IPS DF 6.9 (cell line): Measurements from ENCODE around the gene ZNF705A.
"Not testable (repeated sequence)": the region's sequence is repeated elsewhere in the genome, so short reads cannot be mapped to it uniquely, and the experiment has no call there.

Experiments
- DNase-seq: peaks from one replicate; pipeline ENCODE4 v3.0.0-alpha.2; 2013; ENCODE audit warnings: low read depth, low spot score
- H3K27ac ChIP-seq: one replicate; pipeline ENCODE4 v1.5.1; 2013; ENCODE audit warnings: low read length, control low read depth
- H3K27me3 ChIP-seq: 2 replicates; pipeline ENCODE4 v1.6.1; 2013; ENCODE audit warnings: mild to moderate bottlenecking, low read length; ENCODE audit not compliant: control insufficient read depth, insufficient read depth
- H3K36me3 ChIP-seq: 2 replicates; pipeline ENCODE4 v1.6.1; 2013; ENCODE audit warnings: low read length; ENCODE audit not compliant: control insufficient read depth, insufficient read depth
- H3K4me1 ChIP-seq: 2 replicates; pipeline ENCODE4 v1.6.1; 2013; ENCODE audit warnings: low read length; ENCODE audit not compliant: control insufficient read depth, insufficient read depth
- H3K4me3 ChIP-seq: 2 replicates; pipeline ENCODE4 v1.5.1; 2013; ENCODE audit warnings: mild to moderate bottlenecking, low read length
- H3K9me3 ChIP-seq: 2 replicates; pipeline ENCODE4 v1.6.1; 2013; ENCODE audit warnings: low read length, inconsistent platforms; ENCODE audit not compliant: control insufficient read depth, insufficient read depth
- WGBS: extraction: QIAGEN DNeasy Blood & Tissue Kit; methylation state at CpG from one replicate; pipeline ENCODE4 v1.1.7; 2013; ENCODE audit warnings: mixed read lengths, missing lambda C conversion rate; ENCODE audit not compliant: insufficient read length, insufficient coverage; 5-methylcytosine and 5-hydroxymethylcytosine counted together

Gene ZNF705A

GRCh38 chr12:8156845-8157244 lies at the start of gene ZNF705A:
Gene ZNF705A, plus strand, starts transcription at chr12:8157015. Its CDS starts 15,611 bp downstream, at chr12:8172626.
- no peak for DNase-seq
- Histone ChIP-seq H3K9me3 (no peaks in the 10 kb centered on the region), H3K36me3 (no peaks in the 10 kb centered on the region), H3K4me1 (no peaks in the 10 kb centered on the region), H3K27me3 (no peaks in the 10 kb centered on the region), H3K27ac (no peak within 1 kb of the TSS), H3K4me3 (no peak within 1 kb of the TSS)
- no CpG with 5 or more reads among the region's 3 CpGs for WGBS

DNA sequence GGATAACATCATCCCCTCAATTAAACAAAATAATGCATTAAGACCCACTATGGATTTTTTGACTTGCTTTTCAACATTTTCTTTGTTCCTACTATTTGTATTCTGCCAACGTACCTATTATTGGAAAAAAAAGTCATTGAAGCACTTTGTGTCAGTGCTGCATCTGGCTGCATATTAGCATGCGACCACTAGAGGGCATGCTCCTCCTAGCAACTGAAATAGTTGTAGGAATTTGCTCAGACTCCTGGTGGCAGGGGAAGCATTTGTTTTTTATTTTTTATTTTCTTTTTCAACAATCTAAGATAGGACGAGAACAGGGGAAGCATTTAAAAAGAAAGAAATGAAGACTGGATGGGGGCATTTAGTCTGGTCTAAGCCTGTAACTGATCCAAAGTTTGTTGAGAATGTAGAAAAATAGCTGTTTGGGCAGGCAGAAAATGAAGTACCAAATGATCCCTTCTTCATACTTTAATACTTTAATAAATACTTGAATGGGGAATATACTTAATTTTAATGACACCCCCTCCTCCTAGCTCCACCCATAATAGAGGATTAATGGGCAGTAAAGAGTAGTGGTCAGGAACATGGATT lies 47.9 kb upstream of the ZNF705A start:
- Histone ChIP-seq H3K4me1 (no peaks in the 10 kb centered on the region), H3K27ac (no peak overlapping the region), H3K9me3 (no peaks in the 10 kb centered on the region), H3K4me3 (no peak overlapping the region), H3K36me3 (no peaks in the 10 kb centered on the region), H3K27me3 (no peaks in the 10 kb centered on the region)
- WGBS: no CpG with 5 or more reads among the region's 3 CpGs
- peak; percentile 58 for DNase-seq

DNA sequence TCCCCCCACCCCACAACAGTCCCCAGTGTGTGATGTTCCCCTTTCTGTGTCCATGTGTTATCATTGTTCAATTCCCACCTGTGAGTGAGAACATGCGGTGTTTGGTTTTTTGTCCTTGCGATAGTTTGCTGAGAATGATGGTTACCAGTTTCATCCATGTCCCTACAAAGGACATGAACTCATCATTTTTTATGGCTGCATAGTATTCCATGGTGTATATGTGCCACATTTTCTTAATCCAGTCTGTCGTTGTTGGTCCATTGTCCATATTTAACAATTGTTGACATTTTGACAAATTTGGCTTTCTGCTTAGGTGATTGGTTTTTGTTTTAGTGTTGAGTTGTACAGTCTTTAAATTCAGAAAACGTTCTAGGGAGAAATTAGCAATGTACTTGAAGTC lies 43.7 kb upstream of the ZNF705A start:
- not testable (repeated sequence) for DNase-seq
- WGBS: no CpG with 5 or more reads among the region's 4 CpGs

GRCh38 chr12:8120072-8120713 lies 36.6 kb upstream of the ZNF705A start:
- DNase-seq: no peak
- no CpG with 5 or more reads among the region's 4 CpGs for WGBS
- Histone ChIP-seq H3K27me3 (no peaks in the 10 kb centered on the region), H3K9me3 (no peaks in the 10 kb centered on the region), H3K4me1 (no peaks in the 10 kb centered on the region), H3K27ac (no peak overlapping the region), H3K4me3 (no peak overlapping the region), H3K36me3 (no peaks in the 10 kb centered on the region)

More for the DNA sequence above, 43.7 kb upstream of the ZNF705A start:
- H3K9me3 ChIP-seq, H3K4me3 ChIP-seq, H3K27me3 ChIP-seq, H3K27ac ChIP-seq, H3K36me3 ChIP-seq, H3K4me1 ChIP-seq: not testable (repeated sequence)

DNA sequence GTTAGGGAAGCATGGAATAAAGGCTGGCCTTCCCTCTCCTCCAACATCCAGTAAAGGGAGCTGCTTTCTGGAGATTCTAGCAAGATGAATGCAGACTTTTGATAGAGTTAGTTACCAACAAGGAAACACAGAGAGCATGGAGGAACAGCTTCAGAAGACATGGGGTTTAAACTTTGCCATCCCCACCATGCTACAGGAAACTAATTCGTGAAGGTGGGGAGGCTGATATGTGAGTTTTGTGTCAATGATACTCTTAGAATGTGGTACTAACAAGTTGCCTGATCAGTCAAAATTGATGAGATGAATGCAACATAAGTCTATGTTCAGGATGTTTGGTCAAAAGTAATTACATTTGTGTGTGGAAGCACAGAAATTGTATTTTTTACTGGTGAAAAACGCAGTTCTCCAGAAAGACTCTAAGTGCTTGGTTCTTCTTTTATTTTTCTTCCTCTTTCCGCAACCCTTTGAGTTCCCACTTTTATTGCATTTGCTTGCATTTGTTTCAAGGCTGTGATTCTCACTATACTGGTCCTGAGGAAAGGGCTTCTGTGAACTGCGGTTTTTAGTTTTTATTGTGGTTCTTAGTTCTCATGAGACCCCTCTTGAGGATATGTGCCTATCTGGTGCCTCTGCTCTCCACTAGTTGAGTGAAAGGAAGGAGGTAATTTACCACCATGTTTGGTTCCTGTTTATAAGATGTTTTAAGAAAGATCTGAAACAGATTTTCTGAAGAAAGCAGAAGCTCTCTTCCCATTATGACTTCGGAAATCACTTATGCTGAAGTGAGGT lies 33.5 kb upstream of the ZNF705A start, which contains the start of gene CLEC4A:
CLEC4A (plus strand) TSS at position 494 of the 789 bp plus-strand sequence; CDS start at position 756, 262 bp downstream.
- H3K4me1 ChIP-seq: no peaks in the 10 kb centered on the region
- H3K36me3 ChIP-seq: no peaks in the 10 kb centered on the region
- no peaks in the 10 kb centered on the region for H3K9me3 ChIP-seq
- H3K27me3 ChIP-seq: no peaks in the 10 kb centered on the region
- no peak within 1 kb of the TSS for H3K4me3 ChIP-seq
- DNase-seq: no peak
- no peak within 1 kb of the TSS for H3K27ac ChIP-seq
- no CpG with 5 or more reads among the region's 5 CpGs for WGBS

GRCh38 chr12:8127138-8127537 lies 29.7 kb upstream of the ZNF705A start:
- Histone ChIP-seq H3K4me1 (no peaks in the 10 kb centered on the region), H3K27me3 (no peaks in the 10 kb centered on the region), H3K9me3 (no peaks in the 10 kb centered on the region), H3K36me3 (no peaks in the 10 kb centered on the region), H3K4me3 (no peak overlapping the region), H3K27ac (no peak overlapping the region)
- no peak for DNase-seq
- WGBS: no CpG with 5 or more reads among the region's 4 CpGs

DNA sequence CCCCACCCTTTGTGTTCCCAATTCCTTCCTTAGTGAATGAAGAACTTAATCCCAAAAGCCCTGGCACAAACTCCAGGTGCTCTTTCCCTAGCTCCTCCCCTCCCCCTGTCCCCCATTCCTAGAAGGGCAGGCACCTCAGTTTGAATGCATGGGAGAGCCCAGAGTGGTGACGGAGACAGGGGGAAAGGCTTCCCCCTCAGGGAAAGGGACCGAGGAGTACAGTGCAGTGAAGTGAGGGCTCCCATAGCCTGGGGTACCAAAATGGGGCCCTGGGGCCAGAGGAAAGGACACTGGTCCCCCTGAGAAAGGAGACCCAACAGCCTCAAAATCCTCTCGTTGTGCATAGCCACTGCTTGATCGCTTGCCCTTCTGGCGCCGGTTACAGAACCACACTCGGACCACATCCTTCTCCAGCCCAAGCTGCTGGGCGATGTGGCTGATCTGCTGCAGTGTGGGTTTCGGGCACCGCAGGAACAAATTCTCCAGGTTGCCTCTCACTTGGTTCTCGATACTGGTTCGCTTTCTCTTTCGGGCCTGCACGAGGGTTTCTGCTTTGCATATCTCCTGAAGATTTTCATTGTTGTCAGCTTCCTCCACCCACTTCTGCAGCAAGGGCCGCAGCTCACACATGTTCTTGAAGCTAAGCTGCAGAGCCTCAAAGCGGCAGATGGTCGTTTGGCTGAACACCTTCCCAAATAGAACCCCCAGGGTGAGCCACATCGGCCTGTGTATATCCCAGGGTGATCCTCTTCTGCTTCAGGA lies 23.0 kb upstream of the ZNF705A start:
- not testable (repeated sequence) for H3K4me1 ChIP-seq, H3K4me3 ChIP-seq, DNase-seq, H3K27ac ChIP-seq, H3K27me3 ChIP-seq, H3K9me3 ChIP-seq, H3K36me3 ChIP-seq
- WGBS: no CpG with 5 or more reads among the region's 18 CpGs

DNA sequence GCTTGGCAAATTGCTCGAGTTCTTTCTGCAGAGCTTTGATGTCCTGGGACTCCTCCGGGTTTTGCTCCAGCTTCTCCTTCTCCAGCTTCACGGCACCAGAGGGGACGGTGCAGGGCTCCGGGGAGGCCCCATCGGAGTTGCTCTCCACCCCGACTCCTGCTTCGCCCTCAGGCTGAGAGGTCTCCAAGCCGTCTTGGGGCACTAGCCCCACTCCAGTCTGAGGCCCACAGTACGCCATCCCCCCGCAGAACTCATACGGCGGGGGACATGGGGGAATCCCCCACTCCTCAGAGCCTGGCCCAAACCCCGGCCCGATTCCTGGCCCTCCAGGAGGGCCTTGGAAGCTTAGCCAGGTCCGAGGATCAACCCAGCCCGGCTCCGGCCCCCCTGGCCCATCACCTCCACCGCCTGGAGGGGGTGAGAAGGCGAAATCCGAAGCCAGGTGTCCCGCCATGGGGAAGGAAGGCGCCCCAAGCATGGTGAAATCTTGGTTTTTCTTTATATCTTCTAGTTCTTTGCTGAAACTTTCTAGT lies 22.4 kb upstream of the ZNF705A start:
- not testable (repeated sequence) for DNase-seq, H3K4me1 ChIP-seq, H3K27ac ChIP-seq, H3K27me3 ChIP-seq, H3K4me3 ChIP-seq, H3K9me3 ChIP-seq, H3K36me3 ChIP-seq
- no CpG with 5 or more reads among the region's 23 CpGs for WGBS

DNA sequence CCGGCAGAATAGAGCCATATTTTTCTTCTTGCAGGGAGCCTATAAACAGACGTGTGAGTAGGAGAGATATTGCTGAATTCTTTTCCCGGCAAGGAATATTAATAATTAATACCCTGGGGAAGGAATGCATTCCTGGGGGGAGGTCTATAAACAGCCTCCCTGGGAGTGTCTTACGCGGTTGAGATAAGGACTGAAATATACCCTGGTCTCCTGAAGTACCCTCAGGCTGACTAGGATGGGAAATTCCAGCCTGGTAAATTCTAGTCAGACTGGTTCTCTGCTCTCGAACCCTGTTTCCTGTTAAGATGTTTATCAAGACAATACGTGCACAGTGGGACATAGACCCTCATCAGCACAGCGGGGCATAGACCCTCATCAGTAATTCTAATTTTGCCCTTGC lies 15.2 kb upstream of the ZNF705A start:
- no CpG with 5 or more reads among the region's 8 CpGs for WGBS
- not testable (repeated sequence) for DNase-seq, H3K9me3 ChIP-seq, H3K27me3 ChIP-seq, H3K36me3 ChIP-seq, H3K4me1 ChIP-seq, H3K27ac ChIP-seq, H3K4me3 ChIP-seq

- Histone ChIP-seq H3K27me3 (no peaks in the 10 kb centered on the region), H3K4me3 (no peak overlapping the region), H3K36me3 (no peaks in the 10 kb centered on the region), H3K4me1 (peaks cover 3% of the 10 kb centered on the region; the same call in 1 of the 2 replicates), H3K9me3 (no peaks in the 10 kb centered on the region; the same call in 1 of the 2 replicates), H3K27ac (no peak overlapping the region)
- no peak for DNase-seq
These were observed 13.6 kb upstream of the ZNF705A start for GRCh38 chr12:8143261-8143660.
